Activated gamma-delta T cell treated with Interleukin-2 at 50 U/mL for 16 hours (primary cell): ENCODE data around the gene NSUN7.
"Not testable (repeated sequence)": the region's sequence is repeated elsewhere in the genome, so short reads cannot be mapped to it uniquely, and the experiment has no call there.

Source experiments
- DNase-seq: peaks from one replicate; pipeline ENCODE4 v3.0.0-alpha.2; 2020

NSUN7 gene

GRCh38 chr4:40739347-40739746, 10.4 kb upstream of the NSUN7 start:
- no peak for DNase-seq

- DNase-seq, result no peak
These were observed 5.5 kb upstream of the NSUN7 start for GRCh38 chr4:40744218-40744617.

- no peak for DNase-seq
These were observed 4.3 kb upstream of the NSUN7 start for GRCh38 chr4:40745285-40745984.

- no peak for DNase-seq
These were observed 2.4 kb upstream of the NSUN7 start for GRCh38 chr4:40747207-40747835.

- DNase-seq, result no peak
These were observed 905 bp downstream of the NSUN7 start for GRCh38 chr4:40750461-40751258.

GRCh38 chr4:40755616-40756015, 5.9 kb downstream of the NSUN7 start:
- no peak for DNase-seq

GRCh38 chr4:40763228-40763716, 13.5 kb downstream of the NSUN7 start:
- no peak for DNase-seq

- DNase-seq, result no peak
These were observed 19.5 kb downstream of the NSUN7 start for GRCh38 chr4:40769266-40769665.

GRCh38 chr4:40778090-40778489, 28.3 kb downstream of the NSUN7 start:
- no peak for DNase-seq

- DNase-seq, result no peak
These were observed 33.1 kb downstream of the NSUN7 start for GRCh38 chr4:40782876-40783275.

GRCh38 chr4:40785727-40786126, 36.0 kb downstream of the NSUN7 start:
- no peak for DNase-seq

GRCh38 chr4:40788331-40788730, 38.6 kb downstream of the NSUN7 start:
- DNase-seq, result no peak

- no peak for DNase-seq
These were observed 39.3 kb downstream of the NSUN7 start for GRCh38 chr4:40789031-40789430.

GRCh38 chr4:40789771-40790170, 40.0 kb downstream of the NSUN7 start:
- no peak for DNase-seq

- no peak for DNase-seq
These were observed 50.3 kb downstream of the NSUN7 start for GRCh38 chr4:40800064-40800463.

- DNase-seq, result no peak
These were observed 54.8 kb downstream of the NSUN7 start for GRCh38 chr4:40804598-40804997.

GRCh38 chr4:40808926-40809457, 59.2 kb downstream of the NSUN7 start:
- no peak for DNase-seq

- no peak for DNase-seq
These were observed 62.2 kb downstream of the NSUN7 start for GRCh38 chr4:40811956-40812355.

- no peak for DNase-seq
These were observed 62.6 kb downstream of the NSUN7 start for GRCh38 chr4:40812386-40812785.

GRCh38 chr4:40812856-40813255, 63.1 kb downstream of the NSUN7 start:
- DNase-seq, result no peak

- DNase-seq, result not testable (repeated sequence)
These were observed 67.4 kb downstream of the NSUN7 start for GRCh38 chr4:40817157-40817556.

GRCh38 chr4:40820101-40820500, 70.3 kb downstream of the NSUN7 start:
- no peak for DNase-seq

- DNase-seq, result no peak
These were observed 72.8 kb downstream of the NSUN7 start for GRCh38 chr4:40822420-40823166.
